Right atrium auricular region (tissue), 2 donors: Measurements from ENCODE around the gene GDNF. TPM values are rescaled to one million over a fixed set of nuclear protein-coding genes. Genes with fewer than 3 reads are reported as not detected.

Source experiments
- DNase-seq: peaks from one replicate; pipeline ENCODE4 v3.0.0-alpha.2; 2019; ENCODE audit warnings: low spot score
- H3K27ac ChIP-seq, 2 donors: fragments of 200-600 bp; sonication (generic); 1 replicate in 1 of 2; 2 replicates in 1 of 2; pipeline ENCODE4 v1.5.1; 2016 to 2019
- H3K27me3 ChIP-seq, 2 donors: fragments of 200-600 bp; sonication (generic); one replicate each; pipeline versions ENCODE4 v1.5.1 to v1.6.0; 2017 to 2019
- H3K36me3 ChIP-seq: fragments of 200-600 bp; sonication (generic); one replicate; pipeline ENCODE4 v1.5.1; 2016
- H3K4me1 ChIP-seq, 2 donors: fragments of 200-600 bp; sonication (generic); one replicate each; pipeline versions ENCODE4 v1.5.1 to v1.6.0; 2017 to 2019
- H3K4me3 ChIP-seq, 2 donors: fragments of 200-600 bp; sonication (generic); 1 replicate in 1 of 2; 2 replicates in 1 of 2; pipeline ENCODE4 v1.5.1; 2017 to 2019; ENCODE audit warnings: mild to moderate bottlenecking in 1 of 2, moderate library complexity in 1 of 2
- H3K9me3 ChIP-seq, 2 donors: fragments of 200-600 bp; sonication (generic); one replicate each; pipeline ENCODE4 v1.5.1; 2019
- CTCF ChIP-seq, 2 donors: fragments of 200-600 bp; sonication (generic); IDR thresholded peaks; one replicate each; pipeline ENCODE4 v1.5.1; 2019; ENCODE audit warnings: antibody characterized with exemption in 2 of 2
- total RNA-seq, 2 donors: library from RNA; depleted of rRNA; stranded (reverse); fragments of >200 nt; gene quantifications; one replicate each; pipeline ENCODE4 v1.1.0, GENCODE V29; 2016

The GDNF gene
- total RNA-seq, 2 donors from 2014 or later = 0.19 to 0.31 TPM

DNA sequence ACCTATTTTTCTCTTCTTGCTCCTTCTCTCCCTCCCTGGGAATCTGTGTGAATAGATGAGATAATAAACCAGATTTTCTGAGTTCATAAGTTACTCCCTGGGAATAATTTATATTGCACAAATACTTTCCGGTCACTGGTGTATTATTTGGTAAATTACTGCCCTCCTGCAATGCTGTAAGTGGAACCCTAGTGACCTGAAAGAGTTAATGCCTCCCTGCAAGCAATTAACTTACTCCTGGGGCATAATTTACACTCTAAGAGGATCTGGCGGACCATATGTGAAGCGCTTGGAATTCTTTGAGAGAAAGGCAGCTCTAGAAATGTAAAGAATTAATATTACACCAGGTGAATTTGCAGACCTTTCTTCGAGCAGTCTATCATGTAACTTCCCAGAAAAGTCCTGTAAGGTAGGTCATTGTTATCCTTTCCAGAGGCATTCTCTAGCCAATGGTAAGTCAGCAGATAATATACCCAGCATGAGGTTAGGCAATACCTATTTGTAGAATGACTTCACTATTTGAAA is 7.0 kb upstream of the GDNF start:
- Histone ChIP-seq H3K4me3 (no peak overlapping the region), H3K36me3 (no peaks in the 10 kb centered on the region), H3K27ac (no peak overlapping the region), H3K27me3 (no peaks in the 10 kb centered on the region), H3K4me1 (no peaks in the 10 kb centered on the region), H3K9me3 (no peaks in the 10 kb centered on the region)
- no peak for TF ChIP-seq CTCF (IDR thresholded peaks at IDR 0.05)
- no peak for DNase-seq

GRCh38 chr5:37844009-37844408 is 4.2 kb upstream of the GDNF start:
- no peak overlapping the region for H3K27ac ChIP-seq
- H3K4me3 ChIP-seq = no peak overlapping the region
- no peaks in the 10 kb centered on the region for H3K9me3 ChIP-seq
- no peaks in the 10 kb centered on the region for H3K36me3 ChIP-seq
- DNase-seq = no peak
- H3K4me1 ChIP-seq = peaks cover 0 to 19% of the 10 kb centered on the region in 2 donors
- TF ChIP-seq CTCF (IDR thresholded peaks at IDR 0.05) = no peak
- peaks cover 0 to 8% of the 10 kb centered on the region in 2 donors for H3K27me3 ChIP-seq

GRCh38 chr5:37842048-37842447 is 2.2 kb upstream of the GDNF start:
- no peak overlapping the region for H3K4me3 ChIP-seq

GRCh38 chr5:37841203-37841602 is 1.4 kb upstream of the GDNF start:
- Histone ChIP-seq H3K36me3 (no peaks in the 10 kb centered on the region), H3K27ac (no peak overlapping the region), H3K9me3 (no peaks in the 10 kb centered on the region), H3K4me3 (no peak overlapping the region), H3K4me1 (peaks cover 0 to 45% of the 10 kb centered on the region in 2 donors), H3K27me3 (peaks cover 0 to 14% of the 10 kb centered on the region in 2 donors)
- TF ChIP-seq CTCF (IDR thresholded peaks at IDR 0.05) = no peak
- DNase-seq = no peak

More at GRCh38 chr5:37842048-37842447, 2.2 kb upstream of the GDNF start:
- H3K4me1 ChIP-seq = peaks cover 0 to 36% of the 10 kb centered on the region in 2 donors
- H3K36me3 ChIP-seq = no peaks in the 10 kb centered on the region
- no peak overlapping the region for H3K27ac ChIP-seq
- H3K27me3 ChIP-seq = peaks cover 0 to 14% of the 10 kb centered on the region in 2 donors
- H3K9me3 ChIP-seq = no peaks in the 10 kb centered on the region
- DNase-seq = no peak
- TF ChIP-seq CTCF (IDR thresholded peaks at IDR 0.05) = no peak

DNA sequence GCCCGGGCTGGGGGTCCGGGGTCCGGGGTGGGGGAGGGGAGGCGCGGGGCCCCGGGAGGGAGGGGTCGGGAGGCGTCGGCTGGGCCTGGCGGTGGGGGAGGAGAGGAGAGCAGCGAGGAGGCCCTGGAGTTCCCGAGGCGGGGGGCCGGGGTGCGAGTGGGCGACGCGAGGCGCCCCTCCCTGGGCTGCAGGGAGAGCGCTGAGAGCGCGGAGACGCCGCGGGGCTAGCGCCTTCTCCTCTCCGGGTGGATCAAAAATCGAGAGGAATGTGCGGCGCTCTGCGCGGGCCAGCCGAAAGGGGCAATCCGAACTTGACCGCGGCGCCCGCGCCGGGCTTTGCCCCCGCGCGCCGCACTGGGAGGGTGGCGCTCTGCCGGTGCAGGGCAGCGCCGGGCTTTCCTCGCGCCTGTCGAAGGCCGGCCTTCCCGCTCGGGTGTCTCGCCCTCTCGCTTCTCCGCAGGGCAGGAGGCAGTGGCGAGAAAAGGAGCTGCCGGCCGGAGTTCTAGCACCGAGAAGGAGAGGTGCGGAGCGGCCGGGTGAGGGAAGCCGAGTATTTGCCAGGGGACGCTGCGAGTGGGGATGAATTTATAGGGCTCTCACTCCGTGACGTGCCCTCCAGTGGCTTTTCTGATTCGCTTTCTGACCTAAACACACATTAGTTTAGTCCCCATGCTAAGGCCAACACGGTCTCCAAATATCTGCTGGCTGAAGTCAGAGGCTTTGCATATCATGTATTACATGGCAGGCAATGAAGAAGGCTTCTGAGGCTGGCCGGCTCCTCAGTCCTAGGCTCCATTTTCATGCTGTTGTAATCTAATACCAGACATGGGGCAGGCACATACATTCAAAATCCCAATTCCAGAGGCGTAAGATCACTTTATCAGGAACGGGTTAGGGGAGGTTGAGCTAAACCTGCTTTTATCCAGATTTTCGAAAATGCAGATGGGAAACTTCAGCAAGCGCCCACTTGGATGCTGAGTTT is 503 bp upstream of the GDNF start:
- DNase-seq = no peak
- peak in 1 of 2 donors; percentile 50 for TF ChIP-seq CTCF (IDR thresholded peaks at IDR 0.05)
- peaks cover 0 to 14% of the 10 kb centered on the region in 2 donors for H3K27me3 ChIP-seq
- peak overlapping the region; percentile 42 to 57 for H3K4me3 ChIP-seq
- no peaks in the 10 kb centered on the region for H3K36me3 ChIP-seq
- H3K4me1 ChIP-seq = peaks cover 0 to 47% of the 10 kb centered on the region in 2 donors
- peak overlapping the region; percentile 72 to 82 for H3K27ac ChIP-seq
- H3K9me3 ChIP-seq = no peaks in the 10 kb centered on the region
